HEK293 (cell line): Measurements from ENCODE around the gene EVX1.

Experiments
- CTCF ChIA-PET: fragments of 350-600 bp; formaldehyde crosslinking; extraction: SDS; loops from one replicate; lab custom pipeline; 2021; ENCODE audit warnings: antibody characterized with exemption; lab: Yijun Ruan, JAX
- POLR2A ChIA-PET: fragments of 300-600 bp; formaldehyde crosslinking; extraction: SDS; loops from one replicate; lab custom pipeline; 2020; ENCODE audit warnings: antibody characterized with exemption, inconsistent platforms; lab: Yijun Ruan, JAX
- H3K27ac ChIP-seq: fragments of 200-500 bp; sonication (Bioruptor generic); 2 replicates; pipeline ENCODE4 v1.5.1; 2014; ENCODE audit warnings: low read depth, low read length, control low read depth, inconsistent platforms; ENCODE audit errors: extremely low read depth
- H3K36me3 ChIP-seq, 2 experiments: fragments of 200-500 bp in 1 of 2; sonication (Bioruptor generic) in 1 of 2; 1 replicate in 1 of 2; 2 replicates in 1 of 2; pipeline ENCODE4 v1.5.1; 2014 to 2017; ENCODE audit warnings: inconsistent platforms in 2 of 2, low read length in 2 of 2; ENCODE audit not compliant: control insufficient read depth in 2 of 2, insufficient read depth in 1 of 2
- H3K4me1 ChIP-seq: fragments of 200-500 bp; sonication (Bioruptor generic); 2 replicates; pipeline ENCODE4 v1.5.1; 2014; ENCODE audit warnings: mild to moderate bottlenecking, low read length, inconsistent platforms; ENCODE audit not compliant: control insufficient read depth, insufficient read depth
- H3K4me3 ChIP-seq: 2 replicates; pipeline ENCODE4 v1.5.1; 2011; ENCODE audit warnings: low read depth, mild to moderate bottlenecking, control low read depth, low read length, moderate library complexity
- H3K9me3 ChIP-seq: fragments of 200-500 bp; sonication (Bioruptor generic); 2 replicates; pipeline ENCODE4 v1.5.1; 2014; ENCODE audit warnings: low read depth, low read length, inconsistent platforms; ENCODE audit not compliant: control insufficient read depth, insufficient read depth
- GFI1B ChIP-seq: fragments of 450-650 bp; formaldehyde crosslinking; IDR thresholded peaks from 2 replicates; pipeline ENCODE4 v1.5.1; 2016; ENCODE audit warnings: missing biosample characterization, missing genetic modification characterization
- KLF9 ChIP-seq: fragments of 450-650 bp; formaldehyde crosslinking; IDR thresholded peaks from 2 replicates; pipeline ENCODE4 v1.5.1; 2016; ENCODE audit warnings: missing biosample characterization, missing genetic modification characterization, low read depth
- MYNN ChIP-seq: fragments of 450-650 bp; formaldehyde crosslinking; IDR thresholded peaks from 2 replicates; pipeline ENCODE4 v1.5.1; 2016; ENCODE audit warnings: missing biosample characterization, missing genetic modification characterization, borderline replicate concordance
- PATZ1 ChIP-seq: fragments of 450-650 bp; formaldehyde crosslinking; IDR thresholded peaks from 2 replicates; pipeline ENCODE4 v1.5.1; 2016; ENCODE audit warnings: missing biosample characterization, missing genetic modification characterization
- REPIN1 ChIP-seq: fragments of 450-650 bp; formaldehyde crosslinking; IDR thresholded peaks from 2 replicates; pipeline ENCODE4 v1.5.1; 2017; ENCODE audit warnings: missing biosample characterization, missing genetic modification characterization, low read depth
- SP2 ChIP-seq: fragments of 450-650 bp; formaldehyde crosslinking; IDR thresholded peaks from 2 replicates; pipeline ENCODE4 v1.5.1; 2016; ENCODE audit warnings: missing biosample characterization, missing genetic modification characterization
- SP7 ChIP-seq: fragments of 450-650 bp; formaldehyde crosslinking; IDR thresholded peaks from 2 replicates; pipeline ENCODE4 v1.5.1; 2016; ENCODE audit warnings: missing biosample characterization, missing genetic modification characterization
- ZBTB21 ChIP-seq: fragments of 450-650 bp; formaldehyde crosslinking; IDR thresholded peaks from 2 replicates; pipeline ENCODE4 v1.5.1; 2017; ENCODE audit warnings: missing biosample characterization, missing genetic modification characterization
- ZFP3 ChIP-seq: fragments of 450-650 bp; formaldehyde crosslinking; IDR thresholded peaks from 2 replicates; pipeline ENCODE4 v1.5.1; 2016; ENCODE audit warnings: low read depth, missing biosample characterization, missing genetic modification characterization
- ZNF2 ChIP-seq: fragments of 450-650 bp; formaldehyde crosslinking; IDR thresholded peaks from 2 replicates; pipeline ENCODE4 v1.5.1; 2016; ENCODE audit warnings: missing biosample characterization, missing genetic modification characterization
- ZNF214 ChIP-seq: fragments of 450-650 bp; formaldehyde crosslinking; IDR thresholded peaks from 2 replicates; pipeline ENCODE4 v1.5.1; 2017; ENCODE audit warnings: missing biosample characterization, mild to moderate bottlenecking, missing genetic modification characterization, borderline replicate concordance
- ZNF274 ChIP-seq, 2 experiments: fragments of 200-500 bp in 1 of 2; fragments of 450-650 bp in 1 of 2; sonication (Bioruptor generic) in 1 of 2; formaldehyde crosslinking in 1 of 2; IDR thresholded peaks; 2 replicates each; pipeline versions ENCODE4 v1.5.1 to v1.6.1; 2014 to 2016; ENCODE audit warnings: borderline replicate concordance in 1 of 2, inconsistent platforms in 1 of 2, low read length in 1 of 2, missing biosample characterization in 1 of 2, missing genetic modification characterization in 1 of 2
- ZNF394 ChIP-seq: fragments of 450-650 bp; formaldehyde crosslinking; IDR thresholded peaks from 2 replicates; pipeline ENCODE4 v1.5.1; 2016; ENCODE audit warnings: missing biosample characterization, missing genetic modification characterization, mild to moderate bottlenecking, moderate library complexity, borderline replicate concordance
- ZNF433 ChIP-seq: fragments of 450-650 bp; formaldehyde crosslinking; IDR thresholded peaks from 2 replicates; pipeline ENCODE4 v1.5.1; 2016; ENCODE audit warnings: missing biosample characterization, missing genetic modification characterization, low read depth
- ZNF521 ChIP-seq: fragments of 450-650 bp; formaldehyde crosslinking; IDR thresholded peaks from 2 replicates; pipeline ENCODE4 v1.5.1; 2017; ENCODE audit warnings: missing biosample characterization, mild to moderate bottlenecking, missing genetic modification characterization
- ZNF530 ChIP-seq: fragments of 450-650 bp; formaldehyde crosslinking; IDR thresholded peaks from 2 replicates; pipeline ENCODE4 v1.5.1; 2016; ENCODE audit warnings: low read depth, missing biosample characterization, missing genetic modification characterization
- ZNF580 ChIP-seq: fragments of 450-650 bp; formaldehyde crosslinking; IDR thresholded peaks from 2 replicates; pipeline ENCODE4 v1.5.1; 2016; ENCODE audit warnings: missing biosample characterization, missing genetic modification characterization
- ZNF610 ChIP-seq: fragments of 450-650 bp; formaldehyde crosslinking; IDR thresholded peaks from 2 replicates; pipeline ENCODE4 v1.5.1; 2016; ENCODE audit warnings: missing biosample characterization, missing genetic modification characterization, borderline replicate concordance
- ZNF654 ChIP-seq: fragments of 450-650 bp; formaldehyde crosslinking; IDR thresholded peaks from 2 replicates; pipeline ENCODE4 v1.5.1; 2016; ENCODE audit warnings: low read depth, missing biosample characterization, missing genetic modification characterization
- ZSCAN4 ChIP-seq: fragments of 450-650 bp; formaldehyde crosslinking; IDR thresholded peaks from 2 replicates; pipeline ENCODE4 v1.5.1; 2017; ENCODE audit warnings: missing biosample characterization, missing genetic modification characterization
- TF ChIP-seq, protein P1 (sequence below): fragments of 450-650 bp; formaldehyde crosslinking; IDR thresholded peaks from 2 replicates; pipeline ENCODE4 v1.5.1; 2017; ENCODE audit warnings: missing biosample characterization, missing genetic modification characterization

Gene EVX1

GRCh38 chr7:27251136-27251651 lies 8.6 kb downstream of the EVX1 start (continued):
- TF ChIP-seq ZSCAN4 (tag by site-specific recombination) (no peak), ZNF580 (tag by site-specific recombination) (no peak)

DNA sequence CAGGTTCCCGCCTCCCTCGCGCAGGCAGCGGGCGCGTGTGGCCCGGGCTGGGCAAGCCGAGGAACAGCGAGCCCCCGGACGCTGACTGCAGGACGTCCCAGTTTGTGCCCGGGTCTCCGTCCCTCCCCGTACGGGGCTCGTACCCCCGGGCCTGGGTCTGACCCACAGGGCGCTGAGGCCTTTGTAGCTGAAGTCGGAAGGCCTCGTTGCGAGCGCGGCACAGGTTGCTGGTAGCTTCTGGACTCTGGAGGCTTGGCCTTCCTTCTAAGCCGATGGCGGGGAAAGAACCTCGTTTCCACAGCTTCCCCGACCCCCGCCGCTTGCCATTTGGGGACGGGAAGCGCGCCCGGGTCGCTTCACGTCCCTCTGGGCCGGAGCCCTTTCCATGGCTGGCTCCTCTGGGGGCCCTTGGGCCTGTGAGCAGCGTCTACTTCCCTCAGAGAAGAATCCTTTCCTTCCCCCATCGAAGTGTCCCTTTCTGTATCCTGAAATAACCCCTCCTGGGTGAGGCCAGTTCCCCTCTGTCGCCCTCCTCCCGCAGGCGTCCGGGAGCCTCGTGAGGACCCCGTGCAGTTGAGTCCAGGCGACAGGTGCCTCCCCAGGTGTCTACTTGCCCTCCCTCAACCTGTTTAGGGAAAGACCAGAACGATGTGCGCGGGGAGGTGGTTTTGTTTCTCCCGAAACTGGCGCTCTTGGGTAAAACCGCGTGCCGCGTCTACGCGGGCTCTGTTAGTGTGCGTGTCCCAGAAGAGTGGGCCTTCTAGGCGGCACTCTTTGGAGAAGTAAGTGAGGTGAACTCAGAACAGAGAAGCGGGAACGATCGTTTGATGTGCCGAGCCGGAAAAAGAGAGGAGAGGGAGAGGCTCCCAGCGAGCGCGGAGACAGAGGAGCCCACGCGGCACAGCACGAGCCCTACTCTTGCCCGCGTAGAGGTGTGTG lies 9.3 kb downstream of the EVX1 start:
- no peak overlapping the region for H3K27ac ChIP-seq
- POLR2A ChIA-PET: no interaction called here
- CTCF ChIA-PET: no interaction called here
- H3K4me3 ChIP-seq: no peak overlapping the region
- H3K4me1 ChIP-seq: no peaks in the 10 kb centered on the region
- H3K36me3 ChIP-seq: no peaks in the 10 kb centered on the region
- no peak for TF ChIP-seq ZNF2 (tag by site-specific recombination)
- no peaks in the 10 kb centered on the region for H3K9me3 ChIP-seq

DNA sequence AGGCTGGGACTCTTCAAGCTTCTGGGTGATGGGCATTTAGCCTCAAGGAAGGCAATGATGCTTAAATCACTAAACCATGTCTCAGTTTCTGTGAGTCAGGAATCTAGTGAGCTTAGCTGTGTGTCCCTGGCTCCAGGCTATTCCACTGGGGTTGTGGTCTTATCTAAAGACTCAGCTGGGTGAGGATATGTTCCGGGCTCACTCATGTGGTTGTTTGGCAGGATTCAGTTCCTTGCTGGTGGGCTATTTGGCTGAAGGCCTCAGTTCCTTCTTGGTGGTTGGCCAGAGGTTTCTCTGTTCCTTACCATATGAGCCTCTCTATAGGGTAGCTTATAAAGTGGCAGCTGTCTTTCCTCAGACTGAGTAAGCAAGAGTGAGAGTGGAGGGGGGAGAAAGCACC lies 12.0 kb downstream of the EVX1 start:
- ChIA-PET CTCF (interaction anchor here (2.3 kb wide), 1 partner anchor 19 kb away, joined by 8 read pairs; no protein-coding TSS in a partner anchor), POLR2A (no interaction called here)
- H3K4me3 ChIP-seq: no peak overlapping the region
- no peak overlapping the region for H3K27ac ChIP-seq
- no peaks in the 10 kb centered on the region for H3K36me3 ChIP-seq
- no peaks in the 10 kb centered on the region for H3K4me1 ChIP-seq
- TF ChIP-seq REPIN1 (tag by site-specific recombination): no peak
- TF ChIP-seq ZNF654 (tag by site-specific recombination): no peak
- TF ChIP-seq SP7: no peak
- TF ChIP-seq ZNF394 (tag by site-specific recombination): no peak
- no peak for TF ChIP-seq ZFP3 (tag by site-specific recombination)
- no peak for TF ChIP-seq MYNN (tag by site-specific recombination)
- no peak for TF ChIP-seq ZNF433
- no peak for TF ChIP-seq ZNF214
- no peak for TF ChIP-seq ZNF530 (tag by site-specific recombination)
- TF ChIP-seq, protein P1, sequence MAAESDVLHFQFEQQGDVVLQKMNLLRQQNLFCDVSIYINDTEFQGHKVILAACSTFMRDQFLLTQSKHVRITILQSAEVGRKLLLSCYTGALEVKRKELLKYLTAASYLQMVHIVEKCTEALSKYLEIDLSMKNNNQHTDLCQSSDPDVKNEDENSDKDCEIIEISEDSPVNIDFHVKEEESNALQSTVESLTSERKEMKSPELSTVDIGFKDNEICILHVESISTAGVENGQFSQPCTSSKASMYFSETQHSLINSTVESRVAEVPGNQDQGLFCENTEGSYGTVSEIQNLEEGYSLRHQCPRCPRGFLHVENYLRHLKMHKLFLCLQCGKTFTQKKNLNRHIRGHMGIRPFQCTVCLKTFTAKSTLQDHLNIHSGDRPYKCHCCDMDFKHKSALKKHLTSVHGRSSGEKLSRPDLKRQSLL (tag by site-specific recombination): no peak
- no peak for TF ChIP-seq GFI1B (tag by site-specific recombination)
- no peak for TF ChIP-seq ZNF274 (IDR thresholded peaks at IDR 0.05; ENCODE audit: low read length)
- TF ChIP-seq ZNF274 (tag by site-specific recombination; IDR thresholded peaks at IDR 0.05; ENCODE audit: borderline replicate concordance): no peak
- no peak for TF ChIP-seq SP2
- no peak for TF ChIP-seq ZNF521 (tag by site-specific recombination)
- TF ChIP-seq ZNF610 (tag by site-specific recombination): no peak
- no peak for TF ChIP-seq ZBTB21 (tag by site-specific recombination)
- no peak for TF ChIP-seq PATZ1 (tag by site-specific recombination)
- no peak for TF ChIP-seq KLF9 (tag by site-specific recombination)
- H3K9me3 ChIP-seq: no peaks in the 10 kb centered on the region
